ENCODE data around the gene OR10H2.
A peak's percentile ranks its signal among the peaks of the same experiment; 100 is the strongest.
"Not testable (repeated sequence)": the region's sequence is repeated elsewhere in the genome, so short reads cannot be mapped to it uniquely, and the experiment has no call there.

OR10H2 gene

GRCh38 chr19:15730538-15730937, 2.7 kb downstream of the OR10H2 start:
- H3K9me3 ChIP-seq, result no peaks in the 10 kb centered on the region
- H3K4me1 ChIP-seq, result no peaks in the 10 kb centered on the region
- H3K27me3 ChIP-seq (ENCODE audit: low read depth), result no peaks in the 10 kb centered on the region; the same call in 1 of the 2 replicates
- no peaks in the 10 kb centered on the region for H3K36me3 ChIP-seq (replicated peaks)
- no peak overlapping the region for H3K4me3 ChIP-seq
- in situ Hi-C loops (cut with MboI; ENCODE audit: low sequenced_read_pairs), result no loop called here
- DNase-seq (ENCODE audit: low spot score in 2 of 2), result no peak

- no peak for DNase-seq (ENCODE audit: low spot score in 2 of 2)
- no peak overlapping the region for H3K4me3 ChIP-seq
- H3K9me3 ChIP-seq, result no peaks in the 10 kb centered on the region
- in situ Hi-C loops (cut with MboI; ENCODE audit: low sequenced_read_pairs), result no loop called here
- no peaks in the 10 kb centered on the region; the same call in 1 of the 2 replicates for H3K27me3 ChIP-seq (ENCODE audit: low read depth)
- H3K36me3 ChIP-seq (replicated peaks), result no peaks in the 10 kb centered on the region
- H3K4me1 ChIP-seq, result no peaks in the 10 kb centered on the region
These were observed 4.6 kb downstream of the OR10H2 start for GRCh38 chr19:15732388-15732787.

- in situ Hi-C loops (cut with MboI; ENCODE audit: low sequenced_read_pairs), result no loop called here
- no peaks in the 10 kb centered on the region for H3K4me1 ChIP-seq
- H3K9me3 ChIP-seq, result no peaks in the 10 kb centered on the region
- no peaks in the 10 kb centered on the region; the same call in 1 of the 2 replicates for H3K27me3 ChIP-seq (ENCODE audit: low read depth)
- H3K4me3 ChIP-seq, result no peak overlapping the region
- H3K36me3 ChIP-seq (replicated peaks), result no peaks in the 10 kb centered on the region
- DNase-seq (ENCODE audit: low spot score in 2 of 2), result no peak
These were observed 6.1 kb downstream of the OR10H2 start for GRCh38 chr19:15733895-15734294.

GRCh38 chr19:15737722-15738121, 9.9 kb downstream of the OR10H2 start, which contains the start of gene OR10H3:
Gene OR10H3, plus strand, starts transcription at chr19:15737985. Its CDS starts 3,408 bp downstream, at chr19:15741393.
- in situ Hi-C loops (cut with MboI; ENCODE audit: low sequenced_read_pairs), result no loop called here
- no peaks in the 10 kb centered on the region for H3K36me3 ChIP-seq (replicated peaks)
- H3K4me3 ChIP-seq, result no peak within 1 kb of the TSS
- no peak for DNase-seq (ENCODE audit: low spot score in 2 of 2)
- H3K4me1 ChIP-seq, result no peaks in the 10 kb centered on the region
- H3K9me3 ChIP-seq, result no peaks in the 10 kb centered on the region
- H3K27me3 ChIP-seq (ENCODE audit: low read depth), result no peaks in the 10 kb centered on the region; the same call in 1 of the 2 replicates

GRCh38 chr19:15740785-15741184, 13.0 kb downstream of the OR10H2 start:
- Histone ChIP-seq H3K4me1 (no peaks in the 10 kb centered on the region), H3K9me3 (no peaks in the 10 kb centered on the region), H3K27me3 (ENCODE audit: low read depth) (no peaks in the 10 kb centered on the region), H3K4me3 (no peak overlapping the region), H3K36me3 (replicated peaks) (no peaks in the 10 kb centered on the region)
- in situ Hi-C loops (cut with MboI; ENCODE audit: low sequenced_read_pairs), result no loop called here
- no peak for DNase-seq (ENCODE audit: low spot score in 2 of 2)

GRCh38 chr19:15748239-15748638, 20.4 kb downstream of the OR10H2 start:
- Histone ChIP-seq H3K36me3 (replicated peaks) (no peaks in the 10 kb centered on the region), H3K4me3 (no peak overlapping the region), H3K4me1 (no peaks in the 10 kb centered on the region), H3K9me3 (no peaks in the 10 kb centered on the region), H3K27me3 (ENCODE audit: low read depth) (no peaks in the 10 kb centered on the region)
- no peak for DNase-seq (ENCODE audit: low spot score in 2 of 2)
- in situ Hi-C loops (cut with MboI; ENCODE audit: low sequenced_read_pairs), result no loop called here

GRCh38 chr19:15758379-15758778, 30.6 kb downstream of the OR10H2 start:
- no peaks in the 10 kb centered on the region for H3K9me3 ChIP-seq

GRCh38 chr19:15759962-15760565, 32.2 kb downstream of the OR10H2 start:
- in situ Hi-C loops (cut with MboI; ENCODE audit: low sequenced_read_pairs), result no loop called here
- Histone ChIP-seq H3K9me3 (no peaks in the 10 kb centered on the region), H3K4me3 (no peak overlapping the region), H3K27me3 (ENCODE audit: low read depth) (no peaks in the 10 kb centered on the region), H3K36me3 (replicated peaks) (no peaks in the 10 kb centered on the region), H3K4me1 (no peaks in the 10 kb centered on the region)
- peak in 1 of 2 experiments; percentile 13 for DNase-seq (ENCODE audit: low spot score in 2 of 2)

More at GRCh38 chr19:15758379-15758778, 30.6 kb downstream of the OR10H2 start:
- Histone ChIP-seq H3K36me3 (replicated peaks) (no peaks in the 10 kb centered on the region), H3K4me1 (no peaks in the 10 kb centered on the region), H3K4me3 (no peak overlapping the region), H3K27me3 (ENCODE audit: low read depth) (no peaks in the 10 kb centered on the region)
- DNase-seq (ENCODE audit: low spot score in 2 of 2), result no peak
- in situ Hi-C loops (cut with MboI; ENCODE audit: low sequenced_read_pairs), result no loop called here

- DNase-seq (ENCODE audit: low spot score in 2 of 2), result no peak
- H3K4me1 ChIP-seq, result no peaks in the 10 kb centered on the region
- no peaks in the 10 kb centered on the region for H3K36me3 ChIP-seq (replicated peaks)
- no peak overlapping the region for H3K4me3 ChIP-seq
- in situ Hi-C loops (cut with MboI; ENCODE audit: low sequenced_read_pairs), result no loop called here
- no peaks in the 10 kb centered on the region for H3K9me3 ChIP-seq
- no peaks in the 10 kb centered on the region for H3K27me3 ChIP-seq (ENCODE audit: low read depth)
These were observed 41.8 kb downstream of the OR10H2 start for GRCh38 chr19:15769586-15769985.

- in situ Hi-C loops (cut with MboI; ENCODE audit: low sequenced_read_pairs); H3K4me3 ChIP-seq; H3K9me3 ChIP-seq; H3K36me3 ChIP-seq (replicated peaks); DNase-seq (ENCODE audit: low spot score in 2 of 2); H3K4me1 ChIP-seq; H3K27me3 ChIP-seq (ENCODE audit: low read depth): not testable (repeated sequence)
These were observed 46.3 kb downstream of the OR10H2 start for GRCh38 chr19:15774159-15774558.

- Histone ChIP-seq H3K4me3 (no peak overlapping the region), H3K4me1 (no peaks in the 10 kb centered on the region), H3K27me3 (ENCODE audit: low read depth) (no peaks in the 10 kb centered on the region), H3K36me3 (replicated peaks) (no peaks in the 10 kb centered on the region), H3K9me3 (no peaks in the 10 kb centered on the region)
- no peak for DNase-seq (ENCODE audit: low spot score in 2 of 2)
- in situ Hi-C loops (cut with MboI; ENCODE audit: low sequenced_read_pairs), result loop anchor here (5.0 kb wide), 1 partner anchor 98 kb away; no protein-coding TSS in a partner anchor
These were observed 47.4 kb downstream of the OR10H2 start for GRCh38 chr19:15775249-15775648.

- DNase-seq (ENCODE audit: low spot score in 2 of 2), result no peak
- H3K9me3 ChIP-seq, result no peaks in the 10 kb centered on the region
- in situ Hi-C loops (cut with MboI; ENCODE audit: low sequenced_read_pairs), result loop anchor here (5.0 kb wide), 1 partner anchor 99 kb away; no protein-coding TSS in a partner anchor
- no peak overlapping the region for H3K4me3 ChIP-seq
- H3K27me3 ChIP-seq (ENCODE audit: low read depth), result no peaks in the 10 kb centered on the region
- no peaks in the 10 kb centered on the region for H3K36me3 ChIP-seq (replicated peaks)
- no peaks in the 10 kb centered on the region for H3K4me1 ChIP-seq
These were observed 48.4 kb downstream of the OR10H2 start for GRCh38 chr19:15776264-15776663.

GRCh38 chr19:15776991-15777970, 49.5 kb downstream of the OR10H2 start:
- H3K36me3 ChIP-seq (replicated peaks), result no peaks in the 10 kb centered on the region

More at GRCh38 chr19:15776991-15777970, 49.5 kb downstream of the OR10H2 start:
- no peaks in the 10 kb centered on the region for H3K9me3 ChIP-seq
- H3K4me1 ChIP-seq, result no peaks in the 10 kb centered on the region
- in situ Hi-C loops (cut with MboI; ENCODE audit: low sequenced_read_pairs), result loop anchor here (5.0 kb wide), 1 partner anchor 100 kb away; no protein-coding TSS in a partner anchor
- DNase-seq (ENCODE audit: low spot score in 2 of 2), result no peak
- H3K27me3 ChIP-seq (ENCODE audit: low read depth), result no peaks in the 10 kb centered on the region
- H3K4me3 ChIP-seq, result no peak overlapping the region
